Left renal cortex interstitium (tissue), 4 donors: ENCODE results near the gene KRCC1. TPM values are rescaled to one million over a fixed set of nuclear protein-coding genes. Genes with fewer than 3 reads are reported as not detected.

ENCODE experiments used
- DNase-seq, 4 donors: peaks; one replicate each; pipeline ENCODE4 v3.0.0-alpha.2; 2013; ENCODE audit warnings: low read depth in 4 of 4, low spot score in 2 of 4, missing footprints in 1 of 4
- polyA plus RNA-seq, 4 donors: library from polyadenylated mRNA; unstranded; fragments of 120-200 nt; gene quantifications; one replicate each; pipeline ENCODE4 v1.2.1, GENCODE V29; 2013; ENCODE audit not compliant: insufficient read length in 4 of 4

KRCC1 gene
- polyA plus RNA-seq, 4 donors: 53.4 to 62.6 (median 56.0) TPM

- DNase-seq: no peak
Measured at GRCh38 chr2:88078643-88079172, 23.1 kb upstream of the KRCC1 start.

- DNase-seq: no peak
Measured at GRCh38 chr2:88077080-88077479, 21.5 kb upstream of the KRCC1 start.

- DNase-seq: no peak
Measured at GRCh38 chr2:88074854-88075292, 19.3 kb upstream of the KRCC1 start.

GRCh38 chr2:88074150-88074549, 18.6 kb upstream of the KRCC1 start:
- DNase-seq: no peak

GRCh38 chr2:88071365-88071764, 15.8 kb upstream of the KRCC1 start:
- DNase-seq: no peak

GRCh38 chr2:88070055-88070454, 14.5 kb upstream of the KRCC1 start:
- DNase-seq: no peak

- no peak for DNase-seq
Measured at GRCh38 chr2:88069117-88069516, 13.5 kb upstream of the KRCC1 start.

- no peak for DNase-seq
Measured at GRCh38 chr2:88068044-88068443, 12.5 kb upstream of the KRCC1 start.

GRCh38 chr2:88067598-88067997, 12.0 kb upstream of the KRCC1 start, which contains the start of gene SMYD1:
Gene SMYD1 (plus strand): TSS chr2:88067825. CDS start chr2:88067865, 40 bp downstream.
- no peak for DNase-seq

GRCh38 chr2:88067189-88067588, 11.6 kb upstream of the KRCC1 start:
- no peak for DNase-seq

GRCh38 chr2:88066543-88066942, 11.0 kb upstream of the KRCC1 start:
- DNase-seq: no peak

- no peak for DNase-seq
Measured at GRCh38 chr2:88061295-88061694, 5.7 kb upstream of the KRCC1 start.

GRCh38 chr2:88060907-88061275, 5.3 kb upstream of the KRCC1 start:
- no peak for DNase-seq

GRCh38 chr2:88059979-88060906, 4.7 kb upstream of the KRCC1 start:
- no peak for DNase-seq

- no peak for DNase-seq
Measured at GRCh38 chr2:88058191-88058590, 2.6 kb upstream of the KRCC1 start.

- DNase-seq: no peak
Measured at GRCh38 chr2:88057437-88057844, 1.9 kb upstream of the KRCC1 start.

GRCh38 chr2:88054782-88055370, 707 bp downstream of the KRCC1 start:
- peak in 2 of 4 donors; percentile 22 to 50 for DNase-seq

GRCh38 chr2:88053934-88054781, 1.4 kb downstream of the KRCC1 start:
- no peak for DNase-seq

- no peak for DNase-seq
Measured at GRCh38 chr2:88053296-88053695, 2.3 kb downstream of the KRCC1 start.

GRCh38 chr2:88051792-88052191, 3.8 kb downstream of the KRCC1 start:
- DNase-seq: no peak

GRCh38 chr2:88049622-88050021, 6.0 kb downstream of the KRCC1 start:
- no peak for DNase-seq
